ENCODE data around the gene IZUMO3. TPM values are rescaled to one million over a fixed set of nuclear protein-coding genes. Genes with fewer than 3 reads are reported as not detected.

Gene IZUMO3
- total RNA-seq, 4 donors from 2014 or later, result not detected

DNA sequence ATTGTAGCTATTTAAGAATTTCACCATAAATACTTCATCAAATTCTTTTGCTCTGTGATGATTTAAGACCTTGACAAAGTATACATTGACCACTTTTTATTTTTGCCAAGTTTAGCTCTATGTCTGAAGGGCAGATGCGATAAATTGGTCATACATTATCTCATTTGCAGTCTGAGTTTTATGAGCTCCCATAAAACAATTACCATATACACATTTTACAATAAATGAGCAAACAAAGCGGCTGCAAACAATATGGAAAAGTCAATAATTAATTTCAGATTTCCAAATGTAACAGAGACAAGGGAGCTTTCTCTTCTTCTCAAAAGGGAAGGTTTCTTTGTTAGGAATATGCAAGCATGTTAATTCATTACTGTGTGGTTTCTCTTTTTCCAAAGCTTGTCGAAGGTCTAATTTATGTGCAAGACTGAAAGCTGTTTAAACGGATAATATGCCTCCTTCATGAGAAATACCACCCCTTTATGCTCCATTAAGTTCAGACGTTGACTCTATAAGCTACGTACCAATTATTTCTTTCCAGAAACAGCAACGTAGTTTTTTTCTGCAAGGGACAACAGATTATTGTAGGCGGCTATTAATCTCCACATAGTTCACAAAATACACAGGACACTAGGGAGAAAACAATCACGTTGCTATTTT is 7.0 kb upstream of the IZUMO3 start:
- TF ChIP-seq, protein P1, sequence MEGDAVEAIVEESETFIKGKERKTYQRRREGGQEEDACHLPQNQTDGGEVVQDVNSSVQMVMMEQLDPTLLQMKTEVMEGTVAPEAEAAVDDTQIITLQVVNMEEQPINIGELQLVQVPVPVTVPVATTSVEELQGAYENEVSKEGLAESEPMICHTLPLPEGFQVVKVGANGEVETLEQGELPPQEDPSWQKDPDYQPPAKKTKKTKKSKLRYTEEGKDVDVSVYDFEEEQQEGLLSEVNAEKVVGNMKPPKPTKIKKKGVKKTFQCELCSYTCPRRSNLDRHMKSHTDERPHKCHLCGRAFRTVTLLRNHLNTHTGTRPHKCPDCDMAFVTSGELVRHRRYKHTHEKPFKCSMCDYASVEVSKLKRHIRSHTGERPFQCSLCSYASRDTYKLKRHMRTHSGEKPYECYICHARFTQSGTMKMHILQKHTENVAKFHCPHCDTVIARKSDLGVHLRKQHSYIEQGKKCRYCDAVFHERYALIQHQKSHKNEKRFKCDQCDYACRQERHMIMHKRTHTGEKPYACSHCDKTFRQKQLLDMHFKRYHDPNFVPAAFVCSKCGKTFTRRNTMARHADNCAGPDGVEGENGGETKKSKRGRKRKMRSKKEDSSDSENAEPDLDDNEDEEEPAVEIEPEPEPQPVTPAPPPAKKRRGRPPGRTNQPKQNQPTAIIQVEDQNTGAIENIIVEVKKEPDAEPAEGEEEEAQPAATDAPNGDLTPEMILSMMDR (IDR thresholded peaks at IDR 0.05), result no peak
- no peak for TF ChIP-seq EP300 (IDR thresholded peaks at IDR 0.05)
- TF ChIP-seq POLR2A (IDR thresholded peaks at IDR 0.05), result no peak
- Histone ChIP-seq H3K27me3 (no peaks in the 10 kb centered on the region), H3K36me3 (no peaks in the 10 kb centered on the region), H3K27ac (no peak overlapping the region), H3K4me1 (no peaks in the 10 kb centered on the region), H3K4me3 (no peak overlapping the region), H3K9me3 (no peaks in the 10 kb centered on the region)
- DNase-seq (ENCODE audit: low spot score in 2 of 2), result no peak
- WGBS, 2 donors, result 34% methylated on average over 9 of the region's 9 CpGs

DNA sequence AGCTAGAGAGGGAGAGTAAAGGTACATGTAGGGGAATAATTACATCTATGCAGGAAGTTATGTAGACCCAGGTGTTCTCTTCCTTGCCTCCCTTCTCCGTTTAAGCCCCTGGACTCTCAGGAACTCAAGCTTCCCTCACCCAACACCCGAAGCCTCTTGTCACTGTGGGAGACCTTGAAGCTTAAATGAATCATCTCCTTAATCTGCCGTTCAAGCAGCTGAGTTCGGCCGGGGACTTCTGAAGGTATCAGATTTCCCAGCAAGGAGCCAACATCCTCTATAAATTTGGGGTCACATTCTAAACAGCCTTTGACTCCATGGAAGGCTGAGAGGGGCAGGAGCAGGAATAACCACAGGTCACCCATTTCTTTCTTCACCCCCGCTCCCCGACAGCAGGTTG is 412 bp downstream of the IZUMO3 start:
- Histone ChIP-seq H3K36me3 (no peaks in the 10 kb centered on the region), H3K4me3 (no peak overlapping the region), H3K27ac (no peak overlapping the region), H3K4me1 (no peaks in the 10 kb centered on the region), H3K9me3 (no peaks in the 10 kb centered on the region), H3K27me3 (no peaks in the 10 kb centered on the region)
- WGBS, 2 donors, result 58 to 61% methylated on average over 7 of the region's 7 CpGs
- TF ChIP-seq EP300 (IDR thresholded peaks at IDR 0.05) (no peak), POLR2A (IDR thresholded peaks at IDR 0.05) (no peak)
- no peak for DNase-seq (ENCODE audit: low spot score in 2 of 2)

DNA sequence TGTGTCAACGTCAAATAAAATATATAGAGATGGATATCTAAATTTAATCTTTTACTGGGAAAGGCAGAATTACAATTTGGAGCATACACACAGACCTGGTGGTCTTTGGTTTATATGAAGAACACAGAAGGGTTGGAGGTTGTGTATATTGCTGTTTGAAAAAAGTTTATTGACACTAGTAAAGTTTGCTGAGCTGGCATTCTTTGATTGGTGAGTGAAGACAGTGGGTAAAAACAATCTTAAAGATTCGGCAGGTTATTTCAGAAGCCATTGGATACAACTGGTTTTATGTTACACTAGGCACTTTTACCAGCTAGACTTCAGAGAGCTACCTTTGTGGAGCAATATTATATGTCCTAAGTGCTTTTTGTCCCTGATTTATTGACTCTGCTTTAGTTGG is 27.2 kb downstream of the IZUMO3 start:
- H3K9me3 ChIP-seq, result no peaks in the 10 kb centered on the region
- no peaks in the 10 kb centered on the region for H3K27me3 ChIP-seq
- H3K27ac ChIP-seq, result no peak overlapping the region
- H3K4me3 ChIP-seq, result no peak overlapping the region
- H3K36me3 ChIP-seq, result no peaks in the 10 kb centered on the region
- H3K4me1 ChIP-seq, result no peaks in the 10 kb centered on the region
- 82 to 85% methylated on average over 2 of the region's 2 CpGs for WGBS, 2 donors
- no peak for DNase-seq (ENCODE audit: low spot score in 2 of 2)
- TF ChIP-seq, protein P1 (IDR thresholded peaks at IDR 0.05), result no peak
- no peak for TF ChIP-seq EP300 (IDR thresholded peaks at IDR 0.05)
- no peak for TF ChIP-seq POLR2A (IDR thresholded peaks at IDR 0.05)

DNA sequence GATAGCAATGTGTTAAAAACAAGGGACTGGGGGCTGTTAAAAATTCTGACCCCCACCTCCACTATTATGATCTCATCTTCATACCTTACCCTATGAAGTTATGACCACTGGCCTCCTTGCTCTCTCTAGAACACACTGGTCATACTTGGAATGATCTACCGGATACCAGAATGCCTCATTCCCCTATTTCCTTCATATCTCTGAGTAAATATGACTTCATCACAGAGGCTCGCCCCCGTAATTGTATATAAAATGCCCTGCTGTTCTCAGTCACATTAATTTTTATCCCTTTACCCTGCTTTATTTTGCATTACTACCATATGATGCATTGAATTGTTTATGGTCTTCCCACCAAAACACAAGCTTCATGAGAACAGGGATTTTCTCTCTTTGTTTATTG is 29.2 kb downstream of the IZUMO3 start:
- WGBS, 2 donors, result 58 to 76% methylated on average over 3 of the region's 3 CpGs
- Histone ChIP-seq H3K27ac (no peak overlapping the region), H3K9me3 (no peaks in the 10 kb centered on the region), H3K4me1 (no peaks in the 10 kb centered on the region), H3K4me3 (no peak overlapping the region), H3K27me3 (no peaks in the 10 kb centered on the region), H3K36me3 (no peaks in the 10 kb centered on the region)
- TF ChIP-seq, protein P1 (IDR thresholded peaks at IDR 0.05), result no peak
- no peak for TF ChIP-seq EP300 (IDR thresholded peaks at IDR 0.05)
- TF ChIP-seq POLR2A (IDR thresholded peaks at IDR 0.05), result no peak
- no peak for DNase-seq (ENCODE audit: low spot score in 2 of 2)

DNA sequence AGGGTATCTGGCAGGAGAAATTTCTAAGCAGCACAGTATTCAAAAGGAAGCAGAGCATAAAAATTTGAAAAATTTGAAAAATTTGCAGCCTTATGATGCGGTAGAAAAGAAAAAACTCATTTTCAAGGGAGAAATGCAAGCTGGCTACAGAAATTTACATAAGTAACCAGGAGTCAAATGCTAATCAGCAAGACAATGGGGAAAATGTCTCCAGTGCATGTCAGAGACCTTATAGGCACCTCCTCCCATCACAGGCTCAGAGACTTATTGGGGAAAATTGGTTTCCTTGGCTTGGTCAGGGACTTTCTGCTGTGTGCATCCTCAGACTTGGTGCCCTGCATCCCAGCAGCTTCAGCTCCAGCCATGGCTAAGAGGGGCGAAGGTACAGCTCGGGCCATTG is 35.8 kb downstream of the IZUMO3 start:
- Histone ChIP-seq H3K36me3 (no peaks in the 10 kb centered on the region), H3K27me3 (no peaks in the 10 kb centered on the region), H3K9me3 (peaks cover 0 to 11% (median 0%) of the 10 kb centered on the region in 4 donors), H3K4me3 (no peak overlapping the region), H3K27ac (no peak overlapping the region), H3K4me1 (no peaks in the 10 kb centered on the region)
- DNase-seq (ENCODE audit: low spot score in 2 of 2), result no peak
- TF ChIP-seq, protein P1 (IDR thresholded peaks at IDR 0.05), result no peak
- TF ChIP-seq POLR2A (IDR thresholded peaks at IDR 0.05) (no peak), EP300 (IDR thresholded peaks at IDR 0.05) (no peak)
- 79 to 81% methylated on average over 1 to 3 of the region's 3 CpGs for WGBS, 2 donors

Data from tibial nerve (tissue), 4 donors.